Astrocyte of the spinal cord (primary cell): Measurements from ENCODE around the gene GIMAP6.
"Not testable (repeated sequence)": the region's sequence is repeated elsewhere in the genome, so short reads cannot be mapped to it uniquely, and the experiment has no call there.

Experiments
- DNase-seq: peaks from one replicate; pipeline ENCODE4 v3.0.0; 2011; ENCODE audit warnings: low read depth, low spot score
- H3K4me3 ChIP-seq: 2 replicates; pipeline ENCODE4 v1.5.1; 2011; ENCODE audit warnings: low read depth, mild to moderate bottlenecking, low read length, moderate library complexity
- CTCF ChIP-seq: IDR thresholded peaks from 2 replicates; pipeline ENCODE4 v1.5.1; 2012; ENCODE audit warnings: low read depth, mild to moderate bottlenecking, low read length, inconsistent platforms
- in situ Hi-C: cut with HindIII; loops from 2 replicates; pipeline ENCODE4 v1.10.0; 2017; ENCODE audit warnings: low sequenced_read_pairs

GIMAP6 gene

GRCh38 chr7:150666412-150666811, 34.2 kb upstream of the GIMAP6 start:
- DNase-seq: no peak
- no peak for TF ChIP-seq CTCF
- in situ Hi-C loops: no loop called here
- no peak overlapping the region for H3K4me3 ChIP-seq

- no peak overlapping the region for H3K4me3 ChIP-seq
- no peak for TF ChIP-seq CTCF
- in situ Hi-C loops: no loop called here
- no peak for DNase-seq
These were observed 33.7 kb upstream of the GIMAP6 start for GRCh38 chr7:150665896-150666295.

GRCh38 chr7:150665089-150665748, 33.0 kb upstream of the GIMAP6 start:
- no peak for DNase-seq
- in situ Hi-C loops: no loop called here
- no peak for TF ChIP-seq CTCF
- H3K4me3 ChIP-seq: no peak overlapping the region

GRCh38 chr7:150663802-150664494, 31.8 kb upstream of the GIMAP6 start:
- H3K4me3 ChIP-seq: no peak overlapping the region
- in situ Hi-C loops: no loop called here
- DNase-seq: no peak
- no peak for TF ChIP-seq CTCF

GRCh38 chr7:150662821-150663220, 30.6 kb upstream of the GIMAP6 start:
- DNase-seq, H3K4me3 ChIP-seq, in situ Hi-C loops: not testable (repeated sequence)

- H3K4me3 ChIP-seq: no peak overlapping the region
- DNase-seq: no peak
- TF ChIP-seq CTCF: no peak
- in situ Hi-C loops: no loop called here
These were observed 28.9 kb upstream of the GIMAP6 start for GRCh38 chr7:150660939-150661613.

GRCh38 chr7:150657526-150657925, 25.3 kb upstream of the GIMAP6 start:
- DNase-seq: no peak
- in situ Hi-C loops: no loop called here
- H3K4me3 ChIP-seq: no peak overlapping the region
- TF ChIP-seq CTCF: no peak
